ENCODE results near the gene CDK17.
"Not testable (repeated sequence)": the region's sequence is repeated elsewhere in the genome, so short reads cannot be mapped to it uniquely, and the experiment has no call there.

Gene CDK17

DNA sequence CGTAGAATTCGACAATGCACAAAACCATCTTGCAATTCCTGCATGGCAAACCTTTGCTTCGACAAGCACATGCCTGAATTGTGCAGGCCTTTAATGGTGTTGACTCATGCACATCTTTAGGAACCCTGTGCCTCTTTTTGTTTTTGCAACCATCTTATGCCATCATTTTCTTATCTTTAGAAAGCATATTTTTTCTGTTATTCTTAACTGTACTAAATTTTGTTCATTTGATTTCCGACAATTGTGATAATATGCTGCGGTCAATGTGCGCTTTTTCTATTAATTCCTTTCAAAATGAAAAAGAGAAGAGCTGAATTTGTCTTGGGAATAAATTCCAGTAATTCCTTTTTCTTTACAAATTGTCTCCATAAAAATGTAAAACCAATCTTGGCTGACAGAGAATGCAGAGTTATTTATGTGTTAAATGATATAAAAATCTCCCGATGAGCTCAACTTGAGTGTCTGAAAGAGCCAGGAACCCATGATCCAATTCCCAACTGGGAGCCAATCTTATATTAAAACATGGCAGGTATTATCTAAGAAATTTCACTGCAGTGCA lies 20.1 kb upstream of the CDK17 start:
- DNase-seq, result no peak
- in situ Hi-C loops (cut with MboI; ENCODE audit: low pct_unique_long_range_greater_than_20kb, low sequenced_read_pairs), result no loop called here

DNA sequence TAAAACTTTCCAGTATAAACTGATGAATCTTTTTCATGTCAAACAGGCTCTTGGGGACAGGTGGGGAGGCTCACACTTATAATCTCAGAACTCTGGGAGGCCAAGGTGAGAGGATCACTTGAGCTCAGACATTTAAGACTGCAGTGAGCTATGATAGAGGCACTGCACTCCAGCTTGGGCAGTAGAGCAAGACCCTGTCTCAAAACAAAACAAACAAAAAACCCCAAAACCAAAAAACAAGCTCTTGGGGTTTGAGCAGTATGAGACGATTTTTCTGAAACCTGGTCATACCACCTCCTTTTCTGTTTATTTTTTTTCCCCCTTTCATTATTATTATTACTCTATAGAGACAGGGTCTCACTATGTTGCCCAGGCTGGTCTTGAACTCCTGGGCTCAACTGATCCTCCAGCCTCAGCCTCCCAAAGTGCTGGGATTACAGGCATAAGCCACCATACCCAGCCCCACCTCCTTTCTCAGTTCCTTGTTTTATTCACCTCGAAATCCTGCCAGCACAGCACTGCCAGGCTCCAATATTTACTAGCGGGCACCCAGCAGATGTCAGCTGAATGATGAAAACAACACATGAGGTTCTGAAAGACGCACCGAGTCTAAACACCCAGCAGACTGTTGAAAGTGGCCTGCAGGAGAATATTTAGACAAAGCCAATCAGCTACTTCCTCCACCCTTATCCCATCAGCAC lies 19.5 kb upstream of the CDK17 start:
- in situ Hi-C loops (cut with MboI; ENCODE audit: low pct_unique_long_range_greater_than_20kb, low sequenced_read_pairs), result no loop called here
- DNase-seq, result no peak

DNA sequence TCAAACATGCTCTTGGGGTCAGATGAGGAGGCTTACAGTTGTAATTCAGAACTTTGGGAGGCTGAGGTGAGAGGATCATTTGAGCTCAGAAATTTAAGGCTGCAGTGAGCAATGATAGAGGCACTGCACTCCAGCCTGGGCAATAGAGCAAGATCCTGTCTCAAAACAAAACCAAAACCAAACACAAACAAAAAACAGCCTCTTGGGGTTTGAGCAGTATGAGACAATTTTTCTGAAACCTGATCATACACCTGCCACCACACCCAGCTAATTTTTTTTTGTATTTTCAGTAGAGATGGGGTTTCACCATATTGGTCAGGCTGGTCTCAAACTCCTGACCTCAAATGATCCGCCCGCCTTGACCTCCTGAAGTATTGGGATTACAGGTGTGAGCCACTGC lies 17.4 kb upstream of the CDK17 start:
- DNase-seq; in situ Hi-C loops (cut with MboI; ENCODE audit: low pct_unique_long_range_greater_than_20kb, low sequenced_read_pairs): not testable (repeated sequence)

GRCh38 chr12:96416033-96416799 lies 16.0 kb upstream of the CDK17 start:
- in situ Hi-C loops (cut with MboI; ENCODE audit: low pct_unique_long_range_greater_than_20kb, low sequenced_read_pairs), result no loop called here
- DNase-seq, result no peak

GRCh38 chr12:96414637-96415036 lies 14.4 kb upstream of the CDK17 start:
- DNase-seq, result no peak
- in situ Hi-C loops (cut with MboI; ENCODE audit: low pct_unique_long_range_greater_than_20kb, low sequenced_read_pairs), result no loop called here

DNA sequence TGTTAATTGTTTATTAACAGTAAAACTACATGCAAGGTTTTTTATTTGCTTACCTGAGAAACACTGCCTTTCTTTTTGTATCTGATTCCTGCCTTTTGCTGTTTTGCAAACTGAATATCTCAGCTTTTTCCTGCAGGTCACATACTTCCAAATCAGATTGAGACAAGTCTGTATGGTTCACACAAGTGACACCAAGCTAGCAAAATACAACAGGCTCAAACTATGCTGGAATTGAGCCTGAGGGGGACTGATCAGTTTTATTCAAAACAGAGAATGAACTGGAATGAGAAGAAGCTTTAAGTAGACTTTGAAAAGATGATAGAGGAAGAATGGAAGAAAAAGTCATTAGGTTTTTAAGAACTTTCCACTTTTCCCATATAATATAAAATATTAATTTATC lies 12.2 kb upstream of the CDK17 start:
- in situ Hi-C loops (cut with MboI; ENCODE audit: low pct_unique_long_range_greater_than_20kb, low sequenced_read_pairs), result no loop called here

DNA sequence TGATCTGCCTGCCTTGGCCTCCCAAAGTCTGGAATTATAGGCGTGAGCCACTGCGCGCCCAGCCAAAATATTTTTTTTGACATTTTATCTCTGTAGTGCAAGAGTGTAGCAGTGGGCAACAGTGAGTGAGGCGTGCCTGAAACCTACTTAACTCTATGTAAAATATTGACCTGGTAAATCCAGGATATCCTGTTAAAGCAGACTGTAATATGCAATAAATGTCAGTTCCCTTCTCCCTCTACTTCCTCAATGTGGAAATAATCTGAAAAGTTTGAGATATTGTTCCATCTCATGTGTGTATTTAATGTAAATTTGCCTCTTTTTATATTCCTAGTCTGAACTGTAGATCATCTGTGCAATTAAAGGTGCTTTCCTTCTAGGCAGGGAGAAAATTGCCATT lies 9.5 kb upstream of the CDK17 start:
- in situ Hi-C loops (cut with MboI; ENCODE audit: low pct_unique_long_range_greater_than_20kb, low sequenced_read_pairs), result no loop called here
- DNase-seq, result peak; percentile 34

More for the DNA sequence above, 12.2 kb upstream of the CDK17 start:
- DNase-seq, result no peak

DNA sequence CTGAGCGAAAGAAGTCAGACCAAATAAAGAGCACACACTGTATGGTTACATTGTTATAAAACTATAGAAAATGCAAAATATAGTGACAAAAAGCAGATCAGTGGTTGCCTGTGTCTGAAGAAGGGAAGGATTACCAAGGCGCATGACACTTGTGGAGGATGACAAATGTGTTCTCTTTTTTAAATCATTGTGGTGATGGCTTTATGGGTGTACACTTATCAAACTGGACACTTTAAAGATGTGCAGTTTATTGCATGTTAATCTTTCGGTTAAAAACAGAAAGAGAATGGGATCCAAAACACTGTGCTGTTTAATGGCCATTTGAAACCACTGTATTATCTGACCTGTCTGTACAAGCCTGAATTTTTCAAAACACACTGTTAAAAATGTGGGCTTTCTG lies 8.8 kb upstream of the CDK17 start:
- in situ Hi-C loops (cut with MboI; ENCODE audit: low pct_unique_long_range_greater_than_20kb, low sequenced_read_pairs), result no loop called here
- DNase-seq, result no peak

GRCh38 chr12:96407429-96408097 lies 7.3 kb upstream of the CDK17 start:
- DNase-seq; in situ Hi-C loops (cut with MboI; ENCODE audit: low pct_unique_long_range_greater_than_20kb, low sequenced_read_pairs): not testable (repeated sequence)

- in situ Hi-C loops (cut with MboI; ENCODE audit: low pct_unique_long_range_greater_than_20kb, low sequenced_read_pairs), result no loop called here
- no peak for DNase-seq
Observed at GRCh38 chr12:96404696-96405095, 4.5 kb upstream of the CDK17 start.

DNA sequence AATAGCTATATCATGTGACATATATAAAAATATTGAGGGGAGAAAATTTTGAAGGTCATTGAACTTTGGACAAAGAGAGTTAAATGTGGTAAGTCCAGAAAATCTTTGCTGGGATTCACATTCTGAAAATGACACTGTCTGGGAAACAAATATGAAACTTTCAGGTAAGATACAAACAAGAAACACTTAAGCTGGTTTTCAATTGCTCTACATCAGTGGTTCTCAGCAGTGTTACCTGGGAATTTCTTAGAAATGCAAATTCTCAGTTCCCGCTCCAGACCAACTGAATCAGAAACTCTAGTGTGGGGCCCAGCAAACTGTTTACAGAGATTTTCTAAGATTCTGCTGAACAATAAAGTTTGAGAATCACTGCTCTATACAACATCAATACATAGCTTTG lies 3.6 kb upstream of the CDK17 start:
- no peak for DNase-seq
- in situ Hi-C loops (cut with MboI; ENCODE audit: low pct_unique_long_range_greater_than_20kb, low sequenced_read_pairs), result no loop called here

GRCh38 chr12:96402522-96402921 lies 2.3 kb upstream of the CDK17 start:
- DNase-seq; in situ Hi-C loops (cut with MboI; ENCODE audit: low pct_unique_long_range_greater_than_20kb, low sequenced_read_pairs): not testable (repeated sequence)

DNA sequence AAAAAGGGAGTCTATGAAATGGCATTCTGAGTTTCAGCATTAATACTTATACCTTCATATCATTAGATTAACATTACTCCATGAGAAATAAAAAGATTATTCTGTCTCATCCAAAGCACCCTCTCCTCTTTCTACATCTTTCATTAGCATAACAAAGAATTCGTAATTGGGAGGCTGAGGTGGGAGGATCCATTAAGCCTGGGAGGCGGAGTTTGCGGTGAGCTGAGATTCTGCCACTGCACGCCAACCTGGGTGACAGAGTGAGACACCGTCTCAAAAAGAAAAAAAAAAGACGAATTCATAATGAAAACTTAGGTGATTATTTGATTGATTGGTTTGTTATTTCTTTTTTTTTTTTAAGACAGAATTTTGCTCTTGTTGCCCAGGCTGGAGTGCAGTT lies 1.8 kb upstream of the CDK17 start:
- DNase-seq, result no peak
- in situ Hi-C loops (cut with MboI; ENCODE audit: low pct_unique_long_range_greater_than_20kb, low sequenced_read_pairs), result no loop called here

GRCh38 chr12:96401076-96401871 lies 1.0 kb upstream of the CDK17 start:
- in situ Hi-C loops (cut with MboI; ENCODE audit: low pct_unique_long_range_greater_than_20kb, low sequenced_read_pairs), result no loop called here
- DNase-seq, result peak; percentile 78

DNA sequence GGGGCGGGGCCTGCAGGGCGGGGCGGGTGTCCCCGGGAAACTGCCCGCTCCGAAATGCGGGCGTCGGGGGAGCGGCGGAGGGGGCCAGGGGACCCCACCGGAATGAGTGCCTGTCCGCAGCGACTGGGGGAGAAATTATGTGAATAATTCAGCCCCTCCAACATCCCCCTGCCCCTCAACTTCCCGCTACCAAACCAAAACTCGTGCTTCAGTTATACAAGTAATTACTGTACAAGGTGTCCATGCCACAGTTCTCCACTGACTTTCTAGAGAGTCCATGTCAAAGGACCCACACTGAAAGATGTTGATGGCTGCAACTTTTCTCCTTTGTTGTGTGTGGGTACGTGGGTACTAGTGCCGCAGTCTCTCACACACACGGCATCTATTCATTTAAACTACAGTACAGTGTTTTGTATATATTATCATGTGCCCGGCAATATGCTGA lies 414 bp upstream of the CDK17 start:
- in situ Hi-C loops (cut with MboI; ENCODE audit: low pct_unique_long_range_greater_than_20kb, low sequenced_read_pairs), result no loop called here
- DNase-seq, result peak; percentile 63

GRCh38 chr12:96399120-96399918 lies 920 bp downstream of the CDK17 start:
- in situ Hi-C loops (cut with MboI; ENCODE audit: low pct_unique_long_range_greater_than_20kb, low sequenced_read_pairs), result loop anchor here (25.0 kb wide), 1 partner anchor 337 kb away; no protein-coding TSS in a partner anchor
- DNase-seq, result peak; percentile 75

DNA sequence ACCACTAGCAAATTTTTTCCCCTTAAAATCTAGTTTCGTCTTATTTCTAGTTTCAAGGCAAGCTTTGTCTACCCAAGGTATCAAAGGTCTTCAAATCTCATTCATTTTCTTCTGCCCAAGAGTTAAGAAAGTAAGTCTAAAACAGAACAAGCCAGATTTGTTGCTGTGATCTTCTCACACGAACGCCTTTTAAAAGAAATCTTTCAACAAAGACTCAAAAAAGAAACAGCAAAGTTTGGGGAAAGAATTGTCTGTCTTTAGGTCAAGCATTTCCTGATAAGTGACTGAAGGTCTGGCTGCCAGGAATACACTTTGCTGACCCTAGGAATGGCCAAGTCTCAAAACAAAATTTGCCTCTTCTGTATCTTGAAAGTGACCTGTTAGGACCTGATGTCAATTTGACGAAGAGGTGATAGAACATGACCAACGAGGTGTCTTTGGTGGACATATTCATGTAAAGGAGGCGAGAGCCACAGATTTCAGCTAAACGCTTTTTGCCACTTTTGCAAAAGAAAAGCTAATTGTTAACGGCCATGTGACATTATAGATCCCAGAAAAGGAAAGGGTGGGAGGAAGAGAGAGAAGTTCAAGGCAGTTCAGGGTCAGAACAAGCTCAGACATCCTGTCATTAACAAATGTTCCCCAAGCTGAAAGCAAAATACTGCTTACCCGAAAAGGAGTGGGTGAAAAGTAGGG lies 1.7 kb downstream of the CDK17 start:
- no peak for DNase-seq
- in situ Hi-C loops (cut with MboI; ENCODE audit: low pct_unique_long_range_greater_than_20kb, low sequenced_read_pairs), result loop anchor here (25.0 kb wide), 1 partner anchor 336 kb away; no protein-coding TSS in a partner anchor

Measured in KBM-7 (cell line).